ENCODE data around the gene TRMT44.

GRCh38 chr4:8451440-8452182 is 11.0 kb downstream of the TRMT44 start:
- TF ChIP-seq CTCF (IDR thresholded peaks at IDR 0.05) (no peak), POLR2A (IDR thresholded peaks at IDR 0.05) (no peak)

Measured in stomach (tissue), 4 donors.